OCI-LY7 (cell line): ENCODE measurements around the gene SLC50A1.

Experiments
- CTCF ChIP-seq: fragments of 200-600 bp; sonication (generic); conservative IDR thresholded peaks from 2 replicates; pipeline ENCODE4 v1.5.1; 2014; ENCODE audit warnings: mild to moderate bottlenecking, antibody characterized with exemption, low read length, moderate library complexity, mixed read lengths
- EZH2phosphoT487 ChIP-seq: fragments of 200-600 bp; sonication (generic); IDR thresholded peaks from 2 replicates; pipeline ENCODE4 v1.6.1; 2018; ENCODE audit warnings: low read depth, borderline replicate concordance, mild to moderate bottlenecking, mixed run types, antibody characterized with exemption, low read length, moderate library complexity, mixed read lengths

- TF ChIP-seq CTCF, result peak; percentile 62; the same call in 1 of the 2 replicates
- TF ChIP-seq EZH2phosphoT487, result no peak
Measured at GRCh38 chr1:155173478-155174323, 38.0 kb downstream of the SLC50A1 start, which contains the start of gene TRIM46.
